NCI-H510A (cell line): ENCODE data around the gene CDH2.

Experiments used
- DNase-seq: peaks from one replicate; lab custom pipeline; 2025; lab: John Stamatoyannopoulos, UW

Gene CDH2

DNA sequence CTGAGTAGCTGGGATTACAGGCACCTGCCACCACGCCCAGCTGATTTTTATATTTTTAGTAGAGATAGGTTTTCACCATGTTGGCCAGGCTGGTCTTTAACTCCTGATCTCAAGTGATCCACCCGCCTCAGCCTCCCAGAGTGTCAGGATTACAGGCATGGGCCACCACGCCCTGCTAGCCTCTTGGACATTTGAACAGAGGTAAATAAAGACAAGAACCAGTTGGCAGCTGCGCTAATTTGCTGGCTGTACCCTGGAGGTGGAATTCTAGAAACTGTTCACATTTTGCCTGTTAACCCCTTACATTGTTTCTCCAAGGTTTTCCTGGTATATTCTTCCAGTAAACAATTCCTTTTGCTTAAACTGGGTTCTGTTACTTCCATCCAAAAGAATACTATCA is 132.9 kb downstream of the CDH2 start:
- no peak for DNase-seq

DNA sequence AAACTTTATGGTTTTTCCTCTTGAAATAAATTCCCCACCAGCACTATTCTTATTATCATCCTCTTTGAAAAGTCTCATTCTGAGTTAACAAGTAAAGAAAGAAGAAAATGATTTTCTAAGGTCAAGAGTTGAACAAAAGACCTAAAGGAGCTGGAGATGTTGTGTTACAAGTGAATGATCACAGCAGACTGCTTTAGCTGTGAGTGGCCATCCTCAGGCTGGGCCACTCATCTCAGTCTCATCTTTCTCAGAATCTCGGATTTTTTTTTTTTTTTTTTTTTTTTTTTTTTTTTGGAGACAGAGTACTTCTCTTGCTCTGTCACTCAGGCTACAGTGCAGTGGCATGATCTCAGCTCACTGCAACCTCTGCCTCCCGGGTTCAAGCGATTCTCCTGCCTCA is 133.3 kb downstream of the CDH2 start:
- no peak for DNase-seq

DNA sequence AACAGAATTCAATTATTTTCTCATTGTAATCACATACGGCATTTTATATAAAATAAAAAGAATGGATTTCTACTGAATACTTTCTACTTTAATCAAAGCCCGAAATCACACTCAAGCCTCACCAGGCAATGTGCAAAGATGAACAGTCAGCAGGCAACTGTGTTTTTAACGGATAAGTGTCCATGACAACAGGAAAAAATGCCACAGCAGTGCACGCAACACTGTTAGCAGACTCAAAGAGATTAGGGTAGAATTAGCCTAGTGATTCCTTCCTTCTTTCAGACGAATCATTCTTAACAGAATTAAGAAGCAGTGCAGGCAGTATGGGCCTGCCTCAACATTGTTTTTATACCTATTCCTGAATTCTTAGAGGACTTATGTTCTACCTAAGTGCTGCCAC is 135.6 kb downstream of the CDH2 start:
- DNase-seq = no peak

DNA sequence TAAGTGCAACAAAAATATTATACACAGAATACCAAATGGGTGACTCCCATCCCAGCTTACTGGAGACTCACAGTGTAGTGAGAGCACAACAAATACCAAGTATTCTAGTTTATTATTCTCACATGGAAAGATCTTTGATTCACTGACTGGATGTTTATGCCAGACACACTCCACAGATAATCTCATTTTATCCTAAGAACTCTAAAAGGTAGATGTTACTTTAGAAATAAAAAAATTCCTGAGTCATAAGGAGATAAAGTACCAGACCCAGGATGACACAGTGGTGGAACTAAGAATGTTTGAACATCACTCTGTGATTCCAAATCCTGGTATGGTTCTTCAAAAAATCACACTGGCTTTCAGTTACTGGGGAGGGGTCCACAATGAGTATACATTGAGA is 136.2 kb downstream of the CDH2 start:
- no peak for DNase-seq

DNA sequence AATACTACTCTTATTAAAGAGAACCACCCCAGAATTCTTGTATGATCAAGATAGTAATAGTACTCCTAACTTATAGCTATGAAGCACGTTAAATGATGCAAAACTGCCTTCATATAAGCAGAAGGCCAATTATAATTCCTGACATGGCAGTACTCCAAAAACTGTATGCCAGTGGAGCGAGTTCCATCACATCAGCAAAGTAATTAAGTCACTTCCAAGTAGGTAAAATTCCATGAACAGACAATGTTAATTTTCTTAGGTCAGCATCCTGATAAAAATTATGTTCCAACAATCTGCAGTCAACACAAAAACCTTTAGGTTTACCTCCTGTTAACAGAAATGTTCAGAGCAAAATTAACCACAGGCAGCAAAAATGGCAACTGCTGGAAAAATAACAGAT is 136.7 kb downstream of the CDH2 start:
- no peak for DNase-seq

DNA sequence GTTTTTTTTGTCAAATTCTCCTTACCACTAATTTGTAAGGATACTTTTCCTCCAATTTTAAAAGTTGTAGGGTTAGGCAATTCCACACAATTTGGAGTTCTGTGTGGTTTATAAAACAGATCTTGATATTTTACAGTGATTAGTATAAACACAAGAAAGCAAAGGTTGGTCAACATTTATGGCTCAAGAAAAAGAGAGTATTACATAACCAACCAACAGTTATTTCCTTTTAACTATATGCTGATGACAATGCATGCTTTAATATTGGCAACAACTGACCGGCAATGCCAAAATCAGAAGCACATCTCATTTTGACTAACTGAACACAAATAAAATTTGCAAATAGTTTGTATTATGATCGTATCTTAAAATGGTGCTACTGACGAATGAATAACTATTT is 137.2 kb downstream of the CDH2 start:
- DNase-seq = no peak

DNA sequence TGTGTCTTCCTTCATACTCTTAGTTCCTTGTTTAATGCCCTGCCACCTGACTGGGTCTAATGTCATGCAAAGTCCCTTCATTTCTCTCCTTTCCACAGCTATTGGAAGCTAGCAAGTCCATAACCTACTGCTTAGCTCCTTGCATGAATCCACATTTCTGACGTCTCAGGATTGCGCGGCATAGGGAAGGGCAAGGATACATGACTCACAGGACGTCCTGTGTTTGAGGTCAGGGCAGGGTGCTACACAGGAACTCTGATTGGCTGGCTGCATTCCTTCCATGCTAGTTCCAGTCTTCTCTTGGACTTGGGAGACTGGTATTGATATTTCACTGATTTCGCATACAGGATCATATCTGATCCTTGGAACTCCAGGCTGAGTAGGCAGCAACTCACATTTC is 137.9 kb downstream of the CDH2 start:
- no peak for DNase-seq

DNA sequence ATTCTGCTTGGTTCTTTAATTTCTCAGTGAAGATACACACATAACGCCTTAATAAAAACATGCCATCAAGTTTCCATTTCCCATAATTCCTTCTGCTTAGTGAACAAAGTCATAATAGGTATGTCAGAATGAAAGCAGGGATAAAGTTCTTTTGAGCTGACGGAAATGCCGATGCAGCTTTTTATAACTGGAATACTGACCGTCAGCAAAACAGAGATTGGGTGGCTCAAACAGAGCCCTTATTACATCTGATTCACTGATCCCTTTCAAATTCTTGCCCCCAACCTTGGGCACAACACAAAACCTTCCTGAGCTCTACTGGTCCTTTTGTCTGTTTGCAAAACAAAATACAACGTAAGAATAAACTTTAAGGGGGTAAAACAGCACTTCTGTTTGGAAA is 140.4 kb downstream of the CDH2 start:
- DNase-seq = no peak

DNA sequence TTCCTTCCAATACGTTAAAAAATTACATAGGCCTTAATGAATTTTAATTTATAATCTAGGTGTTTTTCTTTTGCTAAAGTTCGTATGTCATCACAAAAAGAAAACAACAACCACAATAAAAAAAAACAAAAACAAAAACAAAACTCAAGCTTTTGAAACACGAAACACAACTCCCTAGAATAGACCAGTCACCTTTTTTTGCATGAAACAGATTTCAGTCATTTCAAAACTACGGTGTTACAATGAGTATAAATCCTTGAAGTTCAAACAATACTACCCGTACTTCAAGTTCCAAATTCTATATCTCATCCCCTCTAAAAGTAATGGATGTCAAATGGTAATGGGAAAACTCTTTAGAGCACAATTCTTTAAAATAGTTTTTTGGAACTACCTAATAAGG is 142.4 kb downstream of the CDH2 start:
- DNase-seq = no peak

DNA sequence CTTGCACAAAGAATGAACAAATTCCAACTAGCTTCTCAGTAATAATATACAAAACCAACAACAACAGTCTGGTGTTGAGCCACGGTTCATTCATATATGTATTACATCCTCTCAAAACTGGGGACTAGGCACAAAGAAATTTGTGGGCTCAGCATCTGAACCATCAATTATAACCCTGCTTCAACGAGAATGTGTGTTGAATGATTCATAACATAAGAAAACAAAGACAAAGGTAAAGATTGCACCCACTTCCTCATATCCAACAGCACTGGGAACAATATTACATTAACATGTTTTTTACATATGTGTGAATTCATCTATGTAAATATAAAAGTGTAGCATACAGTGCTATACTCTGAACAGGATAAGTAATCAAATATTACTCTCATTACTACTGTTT is 144.8 kb downstream of the CDH2 start:
- no peak for DNase-seq

DNA sequence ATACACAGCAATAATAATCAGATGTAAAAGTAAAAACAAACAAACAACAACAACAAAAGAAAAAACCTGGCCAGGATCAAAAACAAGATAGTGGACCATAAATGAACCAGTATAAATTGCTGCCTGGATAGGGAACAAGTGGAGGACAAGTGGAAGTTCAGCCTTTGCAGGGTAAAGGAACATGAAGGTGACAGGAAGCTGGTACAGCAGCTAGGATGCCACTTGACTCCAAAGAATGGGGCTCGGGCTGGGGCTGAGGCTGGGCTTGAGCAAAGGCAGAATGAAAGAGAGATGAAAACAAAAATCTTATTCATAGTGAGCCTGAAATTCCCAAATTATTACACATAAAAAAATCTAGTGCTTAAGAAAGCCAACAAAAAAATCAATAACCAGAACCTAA is 146.5 kb downstream of the CDH2 start:
- DNase-seq = peak; percentile 31

DNA sequence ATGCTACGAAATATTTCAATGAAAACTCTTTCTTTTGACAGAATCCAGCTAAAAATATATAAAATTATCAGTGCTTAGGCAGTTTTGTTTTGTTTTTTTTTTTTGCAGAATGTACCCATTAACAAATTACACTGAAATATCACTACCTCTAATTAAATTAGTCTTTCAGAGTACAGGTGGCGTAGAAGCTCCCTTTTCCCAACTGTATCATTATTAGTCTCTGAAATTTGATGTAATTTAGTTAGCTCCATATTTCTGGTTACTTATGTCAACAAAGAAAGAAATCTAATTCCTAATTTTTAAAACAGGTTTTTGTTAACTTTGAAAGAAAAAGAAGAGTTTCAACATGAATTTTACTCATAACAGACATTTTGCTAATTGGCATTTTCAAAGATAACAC is 149.2 kb downstream of the CDH2 start:
- DNase-seq = no peak

DNA sequence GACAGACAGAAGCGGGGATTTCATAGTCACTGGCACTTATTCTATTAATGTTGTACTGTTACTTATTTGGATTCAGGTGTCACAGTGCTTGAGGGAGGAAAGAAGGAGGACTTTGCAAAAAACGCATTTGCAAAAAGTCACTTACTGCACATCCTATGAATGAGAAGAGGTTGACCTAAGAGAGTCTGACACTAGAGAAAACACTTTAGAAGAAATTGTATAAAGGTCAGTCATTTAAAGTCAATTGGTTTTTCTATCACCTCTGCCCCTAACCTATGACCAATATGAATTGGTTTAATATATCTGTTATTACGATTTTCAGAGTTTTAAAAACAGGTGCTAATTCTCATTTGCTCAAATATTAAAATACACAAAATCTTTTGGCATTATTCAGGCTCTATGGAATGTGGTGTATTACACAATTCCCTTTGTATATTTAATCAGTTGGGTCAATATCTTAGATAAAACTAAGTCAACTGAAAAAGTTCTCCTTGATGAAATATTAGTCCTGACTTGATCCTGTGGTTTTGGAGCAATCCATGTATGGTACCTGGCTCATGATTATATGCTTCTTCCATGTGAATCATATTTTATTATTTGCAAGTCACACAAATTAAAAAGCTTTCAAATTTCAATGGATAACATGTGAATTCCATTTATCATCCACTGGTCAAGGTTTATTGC is 157.4 kb downstream of the CDH2 start:
- no peak for DNase-seq

DNA sequence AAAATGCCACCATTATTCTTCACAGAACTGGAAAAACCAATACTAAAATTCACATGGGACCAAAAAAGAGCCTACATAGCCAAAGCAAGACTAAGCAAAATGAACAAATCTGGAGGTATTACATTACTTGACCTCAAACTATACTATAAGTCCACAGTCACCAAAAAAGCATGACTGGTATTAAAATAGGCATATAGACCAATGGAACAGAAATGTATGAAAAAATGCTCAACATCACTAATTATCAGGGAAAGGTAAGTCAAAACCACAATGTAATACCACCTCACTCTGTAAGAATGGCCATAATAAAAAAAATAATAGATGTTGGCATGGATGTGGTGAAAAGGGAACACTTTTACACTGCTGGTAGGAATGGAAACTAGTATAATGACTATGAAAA is 158.6 kb downstream of the CDH2 start:
- DNase-seq = no peak

DNA sequence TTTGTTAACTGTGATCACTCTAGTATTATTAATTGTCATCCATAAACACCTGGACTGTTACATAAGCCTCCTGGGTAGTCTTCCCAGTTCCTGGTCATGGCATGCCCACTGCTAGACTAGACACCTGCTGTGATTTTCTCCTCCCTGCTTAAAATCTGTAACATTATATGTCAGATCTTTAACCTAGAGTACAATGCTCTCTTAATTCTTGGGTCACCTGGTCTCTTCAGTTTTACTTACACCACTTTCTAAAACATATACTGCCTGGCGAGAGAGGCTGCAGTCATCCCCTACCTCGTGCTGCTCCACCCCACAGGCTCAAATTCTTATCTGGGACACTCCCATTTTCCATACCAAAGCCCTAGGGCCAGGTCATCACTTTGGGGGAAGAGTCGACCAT is 161.3 kb downstream of the CDH2 start:
- peak; percentile 62 for DNase-seq

DNA sequence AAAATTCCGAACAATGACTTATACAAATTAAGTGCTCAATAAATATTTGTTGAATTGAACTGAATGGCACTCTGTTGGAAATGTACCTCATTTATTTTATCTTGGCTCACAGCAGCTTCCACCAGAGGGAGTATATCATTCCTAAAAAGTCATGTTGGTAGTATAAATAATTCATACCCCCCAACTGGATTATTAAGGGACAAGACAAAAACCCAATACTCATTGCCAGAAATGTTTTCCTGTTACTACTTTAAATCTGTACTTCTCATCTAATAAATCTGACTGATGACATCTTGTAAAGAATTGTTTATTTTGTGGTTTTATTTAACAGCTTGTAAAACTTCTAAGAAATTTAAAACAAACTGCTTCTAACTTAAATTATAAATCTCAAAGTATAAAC is 163.9 kb downstream of the CDH2 start:
- DNase-seq = no peak

DNA sequence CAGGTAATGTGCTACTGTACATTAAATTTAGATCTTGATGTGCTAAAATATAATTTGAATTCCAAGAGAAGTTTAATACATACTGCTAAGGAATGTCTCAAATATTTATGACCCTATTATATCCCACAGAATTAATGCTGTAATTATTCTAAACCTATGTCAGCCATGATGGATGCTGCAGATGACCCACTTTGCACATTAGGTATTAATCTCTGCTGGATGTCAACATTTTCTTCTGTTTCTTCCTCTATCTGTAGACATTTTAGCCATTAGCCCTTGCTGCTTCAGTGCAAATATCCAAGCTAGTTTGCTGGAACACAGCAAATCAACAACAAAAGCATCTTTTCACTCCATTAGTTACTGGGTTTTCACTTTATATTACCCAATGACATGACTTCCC is 164.6 kb downstream of the CDH2 start:
- DNase-seq = no peak

DNA sequence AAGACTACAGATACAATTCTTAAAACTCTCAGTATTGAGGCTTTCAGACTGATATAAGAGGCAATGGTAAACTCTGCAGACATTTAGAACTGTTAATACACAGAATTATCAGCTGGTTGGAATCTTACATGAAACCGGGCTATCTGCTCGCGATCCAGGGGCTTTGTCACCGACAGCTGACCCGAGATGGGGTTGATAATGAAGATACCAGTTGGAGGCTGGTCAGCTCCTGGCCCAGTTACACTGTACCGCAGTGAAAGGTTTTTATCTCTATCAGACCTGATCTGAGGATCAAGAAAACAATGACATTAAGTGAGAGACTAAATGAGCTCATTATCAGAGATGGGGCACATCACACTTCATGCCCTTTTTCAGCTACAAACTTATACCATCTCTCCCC is 167.3 kb downstream of the CDH2 start:
- DNase-seq = no peak

DNA sequence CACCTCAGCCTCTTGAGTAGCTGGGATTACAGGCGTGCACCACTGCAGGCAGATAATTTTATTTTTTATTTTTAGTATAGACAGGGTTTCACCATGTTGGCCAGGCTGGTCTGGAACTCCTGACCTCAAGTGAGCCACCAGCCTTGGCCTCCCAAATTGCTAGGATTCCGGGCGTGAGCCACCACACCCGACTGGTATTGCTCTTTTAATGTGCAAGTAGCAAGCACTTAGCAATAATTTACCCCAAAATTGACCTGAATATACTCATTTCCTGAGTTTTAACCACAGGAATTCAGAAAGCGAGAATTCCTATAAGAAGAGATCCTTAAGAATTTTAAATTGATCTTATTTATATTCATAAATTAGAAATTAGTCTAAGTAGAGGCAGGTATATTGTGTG is 169.1 kb downstream of the CDH2 start:
- DNase-seq = no peak

DNA sequence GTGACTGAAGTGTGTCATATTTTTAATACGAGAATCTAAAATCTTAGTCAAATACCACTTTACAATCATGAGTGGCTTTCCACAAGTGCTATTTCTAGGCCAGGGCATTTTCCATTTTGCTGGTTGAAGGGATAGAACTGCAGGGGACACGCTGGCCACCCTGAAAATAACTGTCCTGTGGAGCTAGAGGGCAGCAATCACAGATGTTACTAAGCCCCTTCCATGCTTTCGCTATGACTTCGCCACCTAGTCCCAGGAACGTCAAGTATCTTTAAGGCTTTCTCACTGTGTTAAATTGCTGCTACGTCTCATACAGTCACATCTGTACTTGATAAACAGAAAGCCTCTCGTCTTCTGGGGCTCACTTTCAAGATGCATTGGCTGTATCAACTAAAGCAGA is 171.8 kb downstream of the CDH2 start:
- DNase-seq = no peak

DNA sequence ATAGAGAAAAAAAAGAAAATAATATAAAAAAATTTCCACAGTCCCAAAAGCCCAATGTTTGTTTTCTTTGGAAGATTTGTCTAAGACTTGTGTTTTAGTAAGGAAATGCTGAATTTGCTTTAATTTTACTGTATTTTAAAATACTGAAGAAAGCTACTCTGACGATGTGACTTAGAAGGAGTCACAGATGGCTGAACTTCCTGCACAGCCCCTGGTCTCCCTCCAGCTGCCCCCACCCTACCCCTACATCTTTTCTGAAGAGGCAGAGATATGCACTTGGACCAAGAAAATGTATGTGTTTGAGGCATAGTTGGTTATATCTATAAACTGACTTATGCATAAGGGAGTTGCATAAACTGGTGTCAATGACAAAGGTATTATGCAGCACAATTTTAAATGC is 172.3 kb downstream of the CDH2 start:
- DNase-seq = no peak

DNA sequence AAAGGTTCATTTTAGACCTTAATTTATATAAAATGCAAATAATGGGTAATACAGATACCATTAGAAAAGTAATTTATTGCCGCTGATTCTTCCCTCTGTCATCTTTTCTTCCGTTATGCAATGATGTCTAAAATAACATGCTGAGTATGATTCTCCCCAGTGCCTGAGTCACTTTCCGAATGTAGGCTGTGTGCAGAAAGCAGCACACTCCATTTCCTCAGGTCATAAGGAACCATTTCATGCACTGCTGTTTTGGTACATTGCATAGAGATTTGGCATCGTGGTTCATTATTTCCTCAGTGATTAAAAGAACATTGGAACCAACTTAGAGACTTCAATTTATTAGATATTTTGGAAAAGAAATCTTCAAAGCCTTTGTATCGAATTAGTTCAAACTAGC is 173.5 kb downstream of the CDH2 start:
- DNase-seq = no peak

DNA sequence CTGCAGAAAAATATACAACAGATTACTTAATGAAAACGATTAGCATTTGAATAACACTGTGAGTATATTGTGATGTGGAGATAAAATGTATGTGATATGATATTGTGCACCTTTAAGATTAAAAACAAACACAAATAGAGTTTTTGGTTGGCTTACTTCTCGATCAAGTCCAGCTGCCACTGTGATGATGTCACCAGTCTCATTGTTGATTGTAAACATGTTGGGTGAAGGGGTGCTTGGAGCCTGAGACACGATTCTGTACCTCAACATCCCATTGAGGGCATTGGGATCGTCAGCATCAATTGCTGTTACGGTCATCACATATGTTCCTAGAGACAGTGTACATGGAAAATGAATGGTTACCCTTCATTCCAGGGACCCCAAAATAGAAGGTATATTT is 174.1 kb downstream of the CDH2 start:
- no peak for DNase-seq

DNA sequence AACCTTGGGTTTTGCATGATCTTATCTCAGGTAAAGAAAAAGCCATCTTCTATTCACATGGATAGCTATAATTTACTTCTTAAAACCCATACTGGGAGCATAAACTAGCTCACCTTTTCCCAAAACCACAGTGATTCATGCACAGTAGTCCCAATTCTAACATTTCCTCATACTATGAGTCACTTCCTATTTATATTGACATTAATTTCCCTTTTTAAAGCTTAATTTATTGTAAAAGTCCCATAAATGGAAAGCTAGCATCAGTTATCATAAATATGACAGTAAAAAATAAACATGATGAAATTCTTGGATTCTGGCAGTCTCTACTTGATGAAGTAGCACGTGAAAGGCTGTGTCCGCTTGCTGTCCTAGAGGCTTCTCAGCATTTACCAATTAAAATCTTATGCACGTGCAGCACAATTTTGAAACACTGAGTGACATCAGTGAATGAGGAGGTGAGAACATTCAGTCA is 180.1 kb downstream of the CDH2 start:
- no peak for DNase-seq
